HG03139 (cell line): ENCODE results near the gene IMMP2L.

Experiments used
- ATAC-seq: cut with Tn5 transposase; IDR thresholded peaks from one replicate; pipeline ENCODE4 v1.9.1; 2021; ENCODE audit not compliant: unreplicated experiment

IMMP2L gene

DNA sequence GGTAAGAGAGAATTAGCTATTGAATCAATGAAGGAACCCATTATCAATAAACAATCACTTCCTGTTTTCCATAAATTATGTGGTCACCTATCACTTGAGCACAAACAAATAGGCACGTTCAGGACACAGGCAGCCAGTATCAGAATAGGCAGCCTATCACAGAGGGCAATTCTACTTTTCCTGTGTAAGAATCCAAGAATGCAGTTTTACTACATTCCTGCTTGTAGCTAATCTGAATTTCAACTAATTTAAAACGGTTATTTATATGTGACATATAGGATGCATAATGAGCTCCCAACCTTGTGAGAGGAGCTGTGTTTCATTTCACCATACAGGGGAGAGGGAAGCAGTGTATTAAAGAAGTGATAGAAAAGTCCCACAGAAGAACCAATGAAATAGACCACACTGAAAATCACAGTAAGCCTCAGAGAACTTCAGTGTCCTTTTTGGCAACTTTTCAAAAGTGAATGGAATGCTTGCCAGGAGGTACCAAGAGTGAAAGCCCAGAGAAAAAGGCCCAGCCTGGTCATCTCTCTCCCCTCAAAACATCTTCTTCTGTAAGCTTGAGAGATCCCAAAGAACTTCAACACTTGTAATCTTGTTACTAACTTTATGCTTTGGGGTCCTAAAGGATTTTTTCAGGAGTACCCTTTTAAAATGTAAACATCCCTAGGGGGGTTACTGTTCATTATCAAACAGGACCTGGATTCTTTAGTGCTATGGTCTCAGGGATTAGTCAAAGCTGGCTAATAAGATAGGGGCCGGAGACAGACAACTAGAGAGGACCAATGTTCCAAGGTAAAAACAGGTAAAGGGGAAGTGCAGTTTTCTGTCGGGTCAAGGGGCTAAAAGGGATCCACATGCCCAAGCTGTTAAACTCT lies 1.3 kb downstream of the IMMP2L start:
- ATAC-seq = no peak

DNA sequence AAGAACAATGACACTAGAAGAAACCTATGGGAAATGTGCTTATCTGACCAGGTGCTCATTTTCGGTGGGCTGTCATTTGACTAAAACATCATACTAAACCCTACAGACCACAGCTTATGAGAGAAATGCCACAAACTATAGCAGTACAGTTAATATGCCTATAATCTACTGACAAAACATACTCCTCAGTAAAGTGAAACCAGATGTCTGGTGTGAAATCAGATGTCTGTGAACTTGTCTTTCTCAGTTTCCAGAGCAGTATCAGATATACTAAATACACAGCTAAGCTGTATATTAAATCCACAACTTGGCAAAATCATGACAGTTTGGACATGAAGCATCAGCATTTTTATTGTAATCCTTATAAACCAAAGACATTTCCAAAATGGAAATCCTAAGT lies 3.3 kb downstream of the IMMP2L start:
- ATAC-seq = peak; percentile 65

DNA sequence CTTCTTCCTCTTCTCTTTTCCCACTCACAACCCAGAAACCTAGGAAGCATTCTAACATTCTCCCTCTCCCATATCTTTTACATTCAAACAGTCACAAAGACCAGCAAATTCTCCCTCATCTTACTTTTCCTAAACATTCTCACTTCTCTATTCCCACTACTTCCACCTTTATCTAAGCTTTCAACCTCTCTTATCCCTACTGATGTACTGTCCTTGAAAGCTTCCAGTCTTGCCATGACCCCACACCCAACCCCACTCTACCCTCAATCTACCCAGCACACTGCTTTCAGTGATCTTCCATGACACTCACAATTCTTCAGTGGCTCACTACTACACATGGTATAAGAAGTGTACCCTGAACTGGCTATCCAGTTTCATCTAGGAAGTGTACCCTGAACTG lies 5.3 kb downstream of the IMMP2L start:
- ATAC-seq = no peak

DNA sequence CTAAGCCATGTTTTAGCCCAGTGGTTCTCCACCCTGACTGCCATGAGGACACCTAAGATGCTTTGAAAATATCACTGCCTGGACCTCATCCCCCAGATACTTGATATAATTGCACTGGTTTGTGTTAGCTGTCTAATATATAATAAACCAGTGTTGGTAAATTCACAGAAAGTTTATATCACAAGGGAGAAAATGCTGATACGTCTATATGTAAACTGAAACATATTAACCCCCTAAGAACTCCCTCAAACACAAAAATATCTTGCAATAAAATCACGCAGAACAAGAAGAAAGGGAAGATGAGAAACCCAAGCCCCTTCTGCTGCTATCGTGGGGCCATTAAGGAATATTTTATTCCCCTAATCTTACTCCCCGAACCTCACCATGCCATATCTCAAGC lies 8.2 kb downstream of the IMMP2L start:
- ATAC-seq = no peak

DNA sequence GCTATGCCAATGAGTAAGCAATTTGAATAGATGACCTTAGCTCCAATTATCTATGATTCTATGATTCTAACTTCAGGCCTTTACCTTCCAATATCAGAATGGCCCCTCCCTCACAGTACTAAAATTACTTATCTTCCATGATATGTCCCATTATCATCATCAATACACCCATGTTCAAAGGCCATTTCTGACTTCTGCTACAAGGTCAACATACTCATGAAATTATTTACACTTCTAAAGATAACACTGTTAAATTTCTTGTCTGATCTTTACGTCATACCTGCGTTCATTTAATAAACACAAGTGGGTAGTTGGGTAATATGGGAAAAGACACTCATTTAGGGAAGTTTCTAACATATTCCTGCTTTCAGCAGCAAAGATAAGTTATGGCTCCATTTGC lies 21.2 kb downstream of the IMMP2L start:
- ATAC-seq = no peak

DNA sequence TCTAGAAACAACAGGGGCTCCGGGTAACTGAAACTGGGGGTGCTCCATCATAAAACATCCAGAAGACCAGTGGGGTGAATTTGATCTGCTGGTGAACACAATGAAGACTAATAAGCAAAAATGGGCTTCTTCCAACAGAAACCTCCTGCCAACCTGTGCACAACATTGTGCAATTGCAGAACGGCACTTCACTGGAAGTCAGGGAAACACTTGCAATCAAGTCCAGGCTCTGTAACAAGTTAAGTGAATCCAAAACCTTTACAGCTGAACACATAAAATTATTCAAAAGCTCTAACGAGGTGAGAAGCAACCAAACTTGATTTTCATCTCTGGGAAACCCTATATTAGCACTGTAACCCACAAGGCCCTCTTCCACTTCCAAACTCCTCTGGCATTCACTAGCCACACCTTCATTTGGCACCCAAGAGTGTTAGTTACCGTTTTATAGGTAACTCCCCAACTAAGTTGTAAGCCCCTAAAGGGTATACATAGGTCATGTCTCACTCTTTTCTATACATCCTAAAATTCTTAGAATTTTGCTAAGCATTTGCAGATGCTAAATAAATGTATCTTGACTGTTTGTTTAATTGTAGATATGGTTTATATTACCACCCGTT lies 22.0 kb downstream of the IMMP2L start:
- ATAC-seq = no peak

DNA sequence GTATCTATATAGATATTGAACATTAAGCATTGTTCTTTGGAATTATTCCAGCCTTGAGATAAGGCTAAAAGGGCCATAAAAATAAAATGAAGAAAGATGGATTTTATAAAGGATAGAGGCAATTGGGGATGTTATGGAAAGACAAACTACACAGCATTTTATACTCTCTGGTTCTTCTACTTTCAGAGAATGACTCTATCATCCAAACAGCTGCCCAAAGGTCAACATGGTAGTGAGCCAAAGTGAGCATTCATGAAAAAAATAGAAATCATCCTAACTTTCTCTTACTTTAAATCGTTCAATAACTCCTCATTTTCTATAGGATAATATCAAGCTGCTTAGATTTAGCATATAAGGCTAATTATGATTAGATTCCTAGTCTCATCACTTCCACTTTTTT lies 25.2 kb downstream of the IMMP2L start:
- no peak for ATAC-seq

DNA sequence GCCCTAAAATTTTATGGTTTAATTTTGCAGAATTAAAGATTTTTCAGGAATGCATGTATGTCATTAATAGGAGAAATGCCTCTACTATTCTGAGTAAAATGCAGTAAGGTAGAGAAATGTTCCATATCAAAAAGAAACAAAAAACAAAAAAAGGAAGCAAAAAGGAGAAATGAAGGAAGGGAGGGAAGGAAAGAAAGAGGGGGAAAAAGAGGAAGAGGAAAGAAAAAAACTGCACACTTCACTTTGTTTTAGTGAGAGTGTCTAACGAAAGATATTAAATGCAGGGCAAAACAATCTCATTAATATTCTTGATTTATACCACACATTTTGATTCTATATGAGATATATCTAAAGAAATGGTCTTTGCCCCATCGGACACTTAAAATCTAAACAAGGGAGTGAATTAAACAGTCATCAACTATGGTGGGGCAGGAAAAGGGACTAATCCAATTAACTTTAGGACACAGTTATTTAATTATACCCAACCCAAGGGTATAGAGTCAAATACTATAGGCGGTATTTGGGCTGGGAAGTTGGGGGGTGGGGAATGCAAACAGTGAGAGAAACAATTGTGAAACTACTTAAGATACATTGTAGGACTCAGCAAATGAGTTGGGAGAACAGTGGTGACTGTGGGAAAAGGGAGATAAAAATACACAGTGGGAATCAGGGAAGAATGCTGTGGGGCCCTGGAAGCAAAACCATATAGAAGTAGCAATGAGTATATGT lies 27.0 kb downstream of the IMMP2L start:
- no peak for ATAC-seq

DNA sequence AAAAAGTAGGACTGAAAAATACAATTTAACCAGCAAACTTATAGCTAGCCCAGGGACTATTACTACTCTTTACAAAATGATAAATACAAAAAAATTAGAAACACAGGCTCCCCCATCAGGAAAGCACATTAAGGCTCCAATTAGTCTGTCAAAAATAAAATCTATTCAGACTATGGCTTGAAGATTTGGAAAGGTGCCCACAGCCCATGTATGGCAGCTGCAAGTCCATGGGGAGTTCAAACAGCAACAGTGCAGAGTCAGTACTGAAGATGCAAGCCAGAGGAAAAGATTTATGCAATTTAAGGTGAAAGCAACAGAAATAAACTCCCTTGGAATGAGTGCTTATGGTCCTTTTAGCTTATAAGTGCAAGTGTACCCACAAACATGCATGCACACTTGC lies 29.7 kb downstream of the IMMP2L start:
- ATAC-seq = no peak

DNA sequence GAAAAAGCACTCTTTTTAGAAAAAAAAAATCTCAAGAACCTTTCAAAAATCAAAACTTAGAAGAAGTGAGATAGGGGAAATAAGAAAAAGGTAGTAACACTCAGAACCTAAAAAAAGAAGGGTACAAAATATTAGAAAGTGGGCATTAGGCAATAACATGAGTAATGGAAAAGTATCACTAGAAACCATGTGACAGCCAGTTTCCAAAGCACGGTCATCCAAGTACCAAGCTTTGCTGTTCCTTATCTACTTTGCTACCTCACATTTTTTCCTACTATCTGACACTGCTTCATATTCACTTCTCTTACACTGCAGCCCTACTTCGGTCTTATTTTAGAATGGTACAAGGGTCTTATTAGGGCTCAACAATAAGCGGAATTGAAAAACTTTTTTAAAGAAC lies 30.3 kb downstream of the IMMP2L start:
- no peak for ATAC-seq

DNA sequence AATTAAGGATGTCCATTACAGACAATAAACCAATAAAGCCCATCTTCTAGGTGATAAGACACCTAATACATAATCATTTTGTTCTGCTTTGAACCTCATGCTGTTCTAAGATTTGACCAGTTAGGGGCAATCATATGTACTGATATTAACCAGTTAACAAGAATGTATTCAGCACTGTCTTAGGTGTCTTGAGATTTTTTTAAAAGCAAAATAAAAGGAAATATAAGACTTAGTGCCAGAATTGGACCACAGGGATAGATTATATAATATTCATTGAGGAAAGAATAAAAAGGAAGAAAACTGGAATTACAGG lies 32.0 kb downstream of the IMMP2L start:
- no peak for ATAC-seq

DNA sequence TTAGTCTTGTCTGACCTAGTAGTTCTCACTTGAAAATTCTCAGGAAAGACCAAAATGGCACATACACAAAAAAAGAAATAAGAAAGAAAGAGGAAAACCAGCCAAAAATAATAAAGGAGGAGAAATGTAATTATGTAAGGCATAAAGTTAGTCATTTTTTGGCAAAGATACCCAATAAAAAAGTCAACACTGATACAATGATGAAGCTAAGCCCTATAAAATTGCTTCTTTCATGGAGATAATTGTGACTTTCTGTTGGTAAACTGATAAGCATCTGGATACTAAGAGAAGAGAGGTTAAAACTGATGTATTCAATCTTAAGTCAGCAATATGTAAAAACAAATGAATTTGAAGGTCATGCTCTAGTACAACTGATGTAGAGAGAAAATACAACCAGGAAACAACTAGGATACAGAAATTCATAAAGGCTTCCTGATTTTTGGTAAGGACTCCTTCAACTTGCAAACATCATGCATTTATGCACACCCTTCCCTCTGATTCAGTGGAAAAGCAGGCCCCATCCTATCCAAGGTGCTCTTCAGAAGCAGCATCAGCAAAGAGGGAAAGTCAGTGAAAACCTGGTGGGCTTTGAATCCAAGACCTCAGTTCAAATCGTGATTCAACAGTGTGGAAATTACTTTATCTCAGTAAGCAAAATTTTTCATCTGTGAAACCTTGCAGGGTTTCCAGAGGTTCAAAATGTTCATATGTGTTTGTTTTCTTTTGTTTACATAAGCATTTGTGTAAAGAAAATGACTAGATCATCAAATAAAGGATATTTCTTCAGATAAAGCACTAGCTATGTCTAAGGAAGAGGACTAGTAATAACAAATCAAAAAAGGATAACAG lies 32.6 kb downstream of the IMMP2L start:
- ATAC-seq = no peak

DNA sequence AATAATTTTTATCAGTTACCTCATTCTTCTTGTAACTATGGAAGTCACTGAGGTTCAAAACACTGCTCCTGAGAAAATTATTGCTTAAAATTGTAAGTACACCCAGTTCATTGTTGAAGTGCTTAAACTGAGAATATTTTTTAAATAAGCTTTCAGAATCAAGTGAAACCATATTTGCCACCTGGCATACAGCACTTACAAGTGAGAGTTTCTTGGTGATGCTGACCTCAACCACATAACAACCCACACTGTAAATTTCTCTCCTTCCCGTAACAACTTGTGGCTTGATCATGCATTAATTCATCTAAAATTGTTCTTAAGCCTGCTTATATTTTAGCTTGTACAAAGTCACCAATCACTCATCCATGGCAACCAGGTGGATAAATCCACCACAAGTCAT lies 34.0 kb downstream of the IMMP2L start:
- ATAC-seq = peak; percentile 50

DNA sequence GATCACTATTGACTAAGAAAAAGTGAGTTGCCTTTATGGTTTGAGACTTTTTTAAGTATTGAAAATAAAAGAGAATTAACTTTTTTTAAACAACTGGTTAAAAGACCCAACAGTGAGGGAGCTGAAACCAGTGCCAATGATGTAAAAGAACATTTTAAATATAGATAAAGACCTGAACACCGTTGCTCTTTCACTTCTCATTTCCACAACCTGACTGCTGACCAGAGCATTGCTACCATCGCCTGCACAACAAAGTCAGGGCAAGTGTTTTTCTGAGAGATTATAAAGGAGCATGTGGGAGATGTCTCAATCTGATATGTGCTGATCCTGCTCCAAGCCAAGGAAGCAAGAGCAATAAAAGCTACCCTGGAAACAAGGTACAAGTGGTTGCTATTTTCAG lies 34.7 kb downstream of the IMMP2L start:
- ATAC-seq = peak; percentile 82

DNA sequence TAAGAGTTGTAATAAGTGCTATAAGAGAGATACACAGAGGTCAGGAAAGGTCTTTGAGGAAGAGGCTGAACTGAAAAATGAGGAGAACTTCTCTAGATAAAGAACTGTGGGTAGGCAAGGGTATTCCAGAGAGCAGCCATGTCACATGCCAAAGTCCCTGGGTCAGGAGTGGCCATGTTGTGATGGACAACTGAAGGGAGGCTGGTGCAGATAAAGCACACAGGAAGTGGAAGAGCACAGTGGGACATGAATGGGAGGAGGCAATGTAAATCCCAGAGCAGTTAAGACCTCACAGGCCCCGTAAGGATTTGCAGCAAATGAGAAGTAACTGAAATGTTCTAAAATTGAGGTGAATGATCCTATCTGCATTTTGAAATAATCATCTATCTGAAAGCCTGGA lies 37.2 kb downstream of the IMMP2L start:
- no peak for ATAC-seq

DNA sequence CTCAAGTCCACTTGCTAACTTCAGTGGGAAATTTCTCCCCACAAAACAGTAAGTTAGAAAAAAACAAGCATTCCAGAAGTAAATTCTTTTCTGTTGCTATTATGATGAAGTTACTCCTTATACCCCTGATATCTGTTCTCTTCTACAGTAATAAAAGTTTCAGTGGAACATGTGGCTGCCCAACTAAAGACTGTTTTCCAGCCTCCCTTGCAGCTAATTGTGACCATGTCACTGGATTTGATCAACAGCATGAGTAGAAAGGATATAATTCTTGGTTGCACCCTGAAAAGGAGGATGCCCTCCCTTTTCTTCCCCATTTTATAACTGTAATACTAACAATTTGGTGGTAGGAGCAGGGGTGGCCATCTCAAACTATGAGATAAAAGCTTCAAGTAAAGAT lies 40.6 kb downstream of the IMMP2L start:
- ATAC-seq = no peak

DNA sequence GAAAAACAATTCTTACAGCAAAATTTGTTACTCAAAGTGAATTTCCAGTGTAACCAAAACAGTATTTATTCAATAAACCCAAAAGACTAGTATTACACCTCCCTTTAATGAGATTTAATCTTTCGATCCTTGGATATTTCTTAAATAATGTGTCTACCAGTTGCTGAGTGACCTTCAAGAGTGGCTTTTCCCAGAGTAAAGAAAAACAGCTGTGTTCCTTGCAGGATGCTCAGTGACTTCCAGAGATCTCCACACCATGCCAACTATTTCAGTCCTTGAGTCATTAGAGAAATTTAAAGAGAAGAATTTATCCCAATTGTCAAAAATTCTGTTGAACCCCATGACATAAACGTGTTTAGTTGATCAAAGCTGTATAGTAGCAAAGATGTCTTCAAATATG lies 44.0 kb downstream of the IMMP2L start:
- ATAC-seq = no peak

DNA sequence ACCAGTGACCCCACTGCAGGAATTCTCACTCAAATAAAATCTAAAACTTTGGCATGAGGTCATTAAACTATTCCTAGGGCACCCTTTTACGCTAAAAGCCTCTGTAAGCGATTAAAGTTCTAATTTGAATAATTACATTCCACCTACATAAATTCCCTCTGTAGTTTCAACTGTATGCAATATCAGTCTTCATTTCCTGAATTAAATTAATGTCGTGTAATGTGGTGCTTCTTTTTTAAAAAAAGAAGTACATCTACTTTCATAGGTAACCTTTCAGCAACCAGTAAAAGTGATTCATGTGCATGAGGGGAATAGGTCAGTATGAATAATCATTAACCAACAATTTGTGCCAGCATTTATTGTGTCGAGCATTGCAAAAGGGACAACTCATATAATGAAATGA lies 44.7 kb downstream of the IMMP2L start:
- no peak for ATAC-seq

DNA sequence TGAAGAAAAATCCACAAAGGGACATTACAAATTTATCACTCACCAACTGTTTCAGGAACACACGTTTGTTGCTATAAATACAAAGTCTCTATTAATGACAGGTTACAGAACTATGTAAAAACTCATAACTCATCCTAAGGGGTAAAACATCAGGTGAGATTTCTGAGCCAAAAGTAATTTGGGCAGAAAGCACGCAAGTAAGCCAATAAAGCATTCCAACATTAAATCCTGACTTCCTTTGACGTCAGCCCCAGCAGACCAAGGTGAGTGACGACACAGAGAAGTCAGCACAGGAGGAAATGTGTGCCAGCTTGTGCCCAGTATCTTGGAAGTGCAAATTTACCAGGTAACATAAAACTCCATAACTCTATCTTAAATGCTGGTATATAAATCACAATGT lies 45.7 kb downstream of the IMMP2L start:
- no peak for ATAC-seq

DNA sequence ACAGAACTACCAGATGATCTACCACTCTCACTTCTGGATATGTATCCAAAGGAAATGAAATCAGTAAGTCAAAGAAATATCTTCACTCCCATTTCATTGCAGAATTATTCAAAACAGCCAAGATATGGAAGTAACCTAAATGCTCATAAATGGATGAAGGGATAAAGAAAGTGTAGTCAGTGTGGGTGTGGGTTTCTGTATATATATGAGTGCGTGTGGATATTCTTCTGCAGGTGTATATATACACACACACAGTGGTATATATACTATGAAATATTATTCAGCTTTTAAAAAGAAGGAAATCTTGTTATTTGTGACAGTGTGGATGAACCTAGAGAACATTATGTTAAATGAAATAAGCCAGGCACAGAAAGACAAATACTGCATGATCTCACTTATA lies 48.7 kb downstream of the IMMP2L start:
- ATAC-seq = no peak

DNA sequence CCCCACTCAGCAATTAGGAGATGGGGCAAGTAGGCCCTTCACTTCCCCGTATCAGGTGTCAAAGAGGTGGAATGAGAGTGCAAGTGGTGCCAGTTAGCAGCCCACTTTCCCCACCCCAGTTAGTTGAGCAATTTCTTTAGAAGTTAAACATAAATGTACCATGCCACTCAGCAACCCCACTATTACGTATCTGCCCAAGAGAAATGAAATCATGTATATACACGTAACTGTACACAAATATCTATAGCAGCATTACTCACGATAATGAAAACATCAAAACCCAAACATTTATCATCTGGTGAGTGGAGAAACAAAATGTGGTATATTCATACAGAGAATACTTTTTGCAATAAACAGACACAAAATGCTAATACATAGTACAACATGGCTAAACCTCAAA lies 50.4 kb downstream of the IMMP2L start:
- ATAC-seq = no peak
